Pulmonary artery endothelial cell (primary cell): ENCODE results near the gene EAF1. TPM values are rescaled to one million over a fixed set of nuclear protein-coding genes. Genes with fewer than 3 reads are reported as not detected.
"Not testable (repeated sequence)": the region's sequence is repeated elsewhere in the genome, so short reads cannot be mapped to it uniquely, and the experiment has no call there.

ENCODE experiments used
- DNase-seq: peaks from one replicate; pipeline ENCODE4 v3.0.0-alpha.2; 2011; ENCODE audit warnings: low read depth, low spot score
- total RNA-seq: library from RNA; depleted of rRNA; stranded (reverse); fragments of >200 nt; gene quantifications from 2 replicates; pipeline ENCODE4 v1.2.3, GENCODE V29; 2014

The EAF1 gene
- total RNA-seq, 1 donor from 2014 or later: 18.5 TPM

- no peak for DNase-seq
Measured at GRCh38 chr3:15451216-15452113, 24.1 kb downstream of the EAF1 start.

- DNase-seq: no peak
Measured at GRCh38 chr3:15452156-15452555, 24.8 kb downstream of the EAF1 start.

DNA sequence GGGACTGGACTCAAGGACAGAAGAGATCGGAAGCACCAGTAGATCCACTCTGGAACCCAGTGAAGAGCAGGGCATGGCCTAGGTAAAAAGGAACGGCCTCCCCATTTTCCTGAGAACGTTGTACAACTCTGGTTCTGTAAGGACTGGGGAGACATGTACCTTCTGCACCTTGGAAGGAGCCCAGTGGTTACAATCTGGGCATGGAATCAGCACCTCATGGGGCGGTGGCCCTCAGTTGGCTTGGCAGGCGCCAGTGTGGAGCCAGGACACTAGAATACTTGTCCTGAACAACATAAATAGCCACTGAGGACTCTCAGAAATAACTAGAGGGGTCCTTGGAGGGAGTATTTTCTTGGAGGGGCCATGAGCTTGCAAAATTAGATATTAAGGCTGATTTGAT, 25.6 kb downstream of the EAF1 start:
- no peak for DNase-seq

DNA sequence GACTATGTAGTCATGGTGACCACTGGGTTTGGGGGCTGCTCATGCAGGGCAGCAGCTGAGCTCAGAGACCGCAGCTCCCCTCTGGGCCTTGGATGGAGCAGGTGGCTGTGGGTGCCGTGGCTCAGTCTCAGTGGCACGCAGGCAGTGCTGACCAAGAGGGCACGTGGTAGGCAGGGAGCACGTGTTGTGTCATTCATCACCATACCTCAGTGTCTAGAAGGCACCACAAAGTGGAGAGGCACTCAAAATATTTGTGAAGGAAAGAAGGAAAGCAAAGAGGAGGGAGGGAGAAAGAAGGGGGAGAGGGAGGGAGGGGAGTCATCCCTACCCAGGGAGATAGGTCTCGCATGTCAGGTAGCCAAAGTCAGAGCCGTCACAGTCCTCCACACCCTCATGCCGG, 26.1 kb downstream of the EAF1 start:
- DNase-seq: no peak

- no peak for DNase-seq
Measured at GRCh38 chr3:15453991-15454625, 26.7 kb downstream of the EAF1 start.

- no peak for DNase-seq
Measured at GRCh38 chr3:15454965-15455364, 27.6 kb downstream of the EAF1 start.

- no peak for DNase-seq
Measured at GRCh38 chr3:15455756-15456155, 28.4 kb downstream of the EAF1 start.

- no peak for DNase-seq
Measured at GRCh38 chr3:15456321-15456720, 28.9 kb downstream of the EAF1 start.

GRCh38 chr3:15456915-15457314, 29.5 kb downstream of the EAF1 start:
- not testable (repeated sequence) for DNase-seq

DNA sequence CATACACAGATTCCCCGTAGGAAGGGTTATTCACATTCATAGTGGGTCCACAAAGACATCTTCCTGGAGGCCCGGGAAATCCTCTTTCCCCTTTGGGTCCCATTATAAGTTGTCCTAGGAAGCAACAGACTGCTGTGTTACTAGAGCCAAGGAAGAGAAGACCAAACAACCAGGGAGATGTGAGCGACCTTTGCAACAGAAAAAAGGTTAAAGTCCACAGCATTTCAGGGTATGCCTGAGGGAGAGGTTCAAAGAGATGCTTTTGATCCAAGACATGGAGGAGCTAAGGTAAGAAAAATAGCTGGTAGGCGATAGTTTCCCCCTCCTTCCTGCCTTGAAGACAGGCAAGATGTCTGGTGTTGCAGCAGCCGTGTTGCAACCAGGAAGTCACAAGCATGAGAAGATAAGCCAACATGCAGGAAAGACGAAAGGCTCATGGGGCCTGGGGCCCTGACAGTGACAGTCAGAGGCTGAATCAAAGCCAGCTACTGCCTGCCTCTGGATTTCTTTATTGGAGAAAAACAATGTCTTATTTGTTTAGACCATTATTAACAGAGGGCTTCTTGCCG, 30.9 kb downstream of the EAF1 start:
- DNase-seq: no peak

DNA sequence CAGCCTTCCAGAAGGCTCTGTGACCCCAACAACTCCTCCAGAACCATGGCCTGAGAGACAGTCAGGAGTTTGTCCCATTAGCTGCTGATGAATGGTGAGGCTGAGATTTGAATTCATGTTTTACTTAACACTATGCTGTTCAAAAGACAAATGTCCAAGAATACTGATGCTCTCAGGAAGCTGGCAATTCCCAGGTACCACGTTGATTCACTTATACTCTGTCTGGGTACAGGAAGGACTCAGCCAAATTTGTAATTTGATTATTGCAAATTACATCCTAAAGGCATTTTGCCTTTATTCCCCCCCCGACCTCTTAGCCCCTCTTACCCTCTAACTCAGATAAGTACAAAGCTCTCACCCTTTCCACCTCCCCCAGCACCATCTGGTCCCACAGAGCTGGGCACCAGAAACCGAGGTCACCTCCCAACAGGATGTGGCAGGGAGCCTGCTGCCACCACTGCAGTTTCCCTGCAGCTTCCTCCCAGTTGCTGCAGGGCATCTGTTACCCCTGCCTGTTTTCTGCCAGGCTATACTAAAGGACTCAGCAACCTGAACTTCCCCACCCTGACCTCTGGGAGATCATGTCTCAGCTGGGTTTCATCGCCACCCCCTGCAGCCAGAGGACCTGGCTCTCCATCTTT, 33.6 kb downstream of the EAF1 start:
- no peak for DNase-seq

GRCh38 chr3:15462451-15462850, 35.1 kb downstream of the EAF1 start:
- no peak for DNase-seq

DNA sequence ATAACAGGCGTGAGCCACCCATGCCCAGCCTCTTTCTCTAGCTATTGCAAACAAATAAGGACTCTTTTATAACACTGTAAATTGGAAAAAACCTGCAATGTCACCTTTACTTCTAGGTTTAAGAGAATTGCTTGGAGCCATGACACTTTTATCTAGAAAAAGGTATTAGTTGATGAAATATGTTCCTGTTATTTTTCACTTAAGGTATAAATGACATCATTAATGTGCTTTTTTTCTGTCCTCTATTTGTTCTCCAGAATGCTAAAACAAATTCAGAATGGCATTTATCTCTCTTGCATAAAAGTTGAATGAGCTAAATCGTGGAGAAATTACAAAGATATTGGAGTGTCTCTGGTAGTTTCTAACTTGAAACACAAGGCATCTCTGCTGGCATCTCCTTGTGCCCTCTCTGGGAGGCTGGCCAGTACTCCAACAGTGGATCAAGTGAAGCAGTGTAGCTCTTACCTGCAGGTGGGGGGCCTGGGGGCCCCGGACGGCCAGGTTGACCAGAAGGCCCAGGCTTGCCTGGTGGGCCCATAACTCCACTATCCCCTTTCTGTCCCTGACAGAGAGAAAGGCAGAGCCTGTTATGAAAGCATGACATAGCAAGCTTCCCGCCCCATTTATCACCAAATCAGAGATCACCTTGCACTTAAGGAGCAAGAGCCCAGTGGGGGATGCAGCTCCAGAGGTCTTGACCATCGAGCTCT, 38.6 kb downstream of the EAF1 start:
- DNase-seq: no peak

DNA sequence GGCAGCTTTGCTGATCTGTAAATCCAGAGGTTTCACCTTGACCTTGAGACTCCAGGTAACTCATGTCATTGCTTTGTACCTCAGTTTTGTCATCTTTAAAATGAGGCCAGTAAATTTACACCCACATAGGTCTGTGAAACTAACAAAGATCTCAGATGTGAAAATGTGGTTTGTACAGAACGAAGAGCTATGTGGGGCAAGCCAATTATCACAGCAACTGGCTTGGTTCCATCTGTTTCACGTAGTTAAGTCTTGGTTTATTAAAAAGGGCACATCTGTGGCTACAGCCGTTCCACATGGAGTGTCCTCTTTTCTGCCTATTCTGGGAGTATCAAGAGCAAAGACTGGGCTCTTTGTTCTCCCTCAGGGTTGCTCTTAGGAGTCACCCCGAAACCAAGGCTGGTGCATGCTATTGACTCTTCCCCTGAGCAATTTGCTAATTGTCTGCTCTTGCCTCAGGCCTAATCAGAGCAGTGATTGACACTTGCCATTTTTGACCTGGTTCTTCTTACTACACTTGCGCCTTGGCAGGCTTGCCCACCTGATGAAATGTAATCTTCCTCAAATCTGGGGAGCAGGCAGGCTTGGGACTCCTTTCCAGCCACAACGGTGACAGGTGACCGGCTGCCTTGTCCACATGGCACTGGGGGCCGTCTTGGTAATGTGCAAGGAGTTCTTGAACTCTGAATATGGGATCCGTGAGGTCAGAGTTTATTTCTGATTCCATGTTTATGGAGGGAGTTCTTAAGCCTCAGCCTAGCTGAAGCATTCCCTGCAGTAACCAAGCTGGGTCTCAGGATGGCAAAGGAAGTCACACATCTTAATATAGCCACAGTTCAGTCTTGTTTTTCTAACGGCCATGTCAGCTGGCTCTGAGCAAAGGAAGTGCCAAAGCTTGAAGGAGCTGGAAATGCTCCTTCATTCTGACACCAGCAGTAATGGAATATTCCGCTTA, 40.1 kb downstream of the EAF1 start:
- no peak for DNase-seq

- DNase-seq: no peak
Measured at GRCh38 chr3:15470261-15470660, 42.9 kb downstream of the EAF1 start.

DNA sequence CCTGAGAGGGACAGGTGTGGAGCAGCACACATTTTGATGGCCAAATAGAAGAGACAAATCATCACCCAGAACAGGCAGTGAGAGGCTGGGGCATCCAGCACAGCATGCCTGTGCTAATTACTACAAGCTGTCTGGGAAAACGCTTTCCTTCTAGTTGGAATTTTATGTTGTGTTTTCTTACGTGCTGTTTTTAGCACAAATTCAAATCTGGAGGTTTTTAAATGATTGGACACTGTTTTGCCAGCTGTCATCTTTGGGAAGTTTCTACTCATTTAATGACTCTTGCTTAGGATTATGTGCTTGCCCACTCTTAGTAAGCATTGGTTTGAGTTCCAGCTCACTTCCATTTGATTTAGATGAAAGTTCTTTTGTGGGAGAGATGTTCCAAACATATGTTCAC, 43.5 kb downstream of the EAF1 start:
- DNase-seq: no peak

GRCh38 chr3:15471861-15472260, 44.5 kb downstream of the EAF1 start:
- no peak for DNase-seq

- no peak for DNase-seq
Measured at GRCh38 chr3:15475161-15475560, 47.8 kb downstream of the EAF1 start.

GRCh38 chr3:15476378-15476777, 49.0 kb downstream of the EAF1 start:
- DNase-seq: no peak

DNA sequence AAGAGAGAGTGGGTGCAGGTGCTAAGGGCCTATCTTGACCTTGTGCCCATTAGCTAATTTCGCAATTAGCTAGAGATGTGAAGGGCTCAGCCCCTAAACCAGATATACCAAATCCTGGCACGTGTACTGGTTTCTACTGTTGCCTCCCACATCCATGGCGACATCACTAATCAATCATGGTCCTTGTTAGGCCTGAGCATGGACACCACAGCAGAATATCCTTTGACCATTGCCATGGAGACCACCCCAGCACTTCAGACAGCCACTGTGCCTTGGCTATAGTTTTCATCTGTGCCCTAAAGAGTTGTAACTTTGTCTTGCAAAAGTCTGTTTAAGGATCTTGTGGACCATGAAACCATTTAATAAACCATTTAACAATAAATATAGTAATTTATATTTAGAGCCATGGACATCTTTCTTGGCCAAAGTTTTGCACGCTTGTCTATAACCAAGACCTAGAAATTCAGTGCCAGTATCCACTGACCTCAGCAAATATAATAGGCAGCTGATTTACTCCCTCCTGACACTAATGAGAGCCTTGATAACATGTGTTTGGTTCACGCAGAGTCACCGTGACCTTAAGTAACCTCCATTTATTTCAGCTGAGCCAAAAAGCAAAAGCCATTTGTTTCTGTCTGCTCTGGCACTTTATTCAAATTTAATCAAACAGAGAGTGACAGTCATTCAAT, 50.7 kb downstream of the EAF1 start:
- no peak for DNase-seq
